ENCODE data around the gene TAS2R60. TPM values are rescaled to one million over a fixed set of nuclear protein-coding genes. Genes with fewer than 3 reads are reported as not detected.

The TAS2R60 gene
- total RNA-seq, 1 experiment from 2014 or later: not detected

GRCh38 chr7:143492799-143493739 is 49.8 kb downstream of the TAS2R60 start:
- Histone ChIP-seq H2AFZ (ENCODE audit: low read length) (no peak overlapping the region), H3K18ac (ENCODE audit: insufficient read length, low read depth, low read length) (no peak overlapping the region), H3K9ac (ENCODE audit: extremely low read depth, insufficient read length, low read length) (no peak overlapping the region), H2AK5ac (ENCODE audit: insufficient read length, low read length) (no peak overlapping the region), H3T11ph (ENCODE audit: low read length) (no peak overlapping the region), H4K5ac (ENCODE audit: insufficient read length, low read depth, low read length) (no peak overlapping the region), H3K23me2 (ENCODE audit: insufficient read length, low read depth, low read length, poor library complexity, severe bottlenecking) (no peaks in the 10 kb centered on the region), H2BK120ac (ENCODE audit: low read depth, low read length, poor library complexity, severe bottlenecking) (no peak overlapping the region), H2BK12ac (ENCODE audit: insufficient read length, low read depth, low read length) (no peak overlapping the region), H4K91ac (ENCODE audit: insufficient read length, low read depth, low read length) (no peak overlapping the region), H3K4ac (ENCODE audit: low read depth, low read length) (no peak overlapping the region), H3K9me3 (ENCODE audit: control insufficient read depth, low read depth, low read length) (no peaks in the 10 kb centered on the region), H3K27me3 (ENCODE audit: insufficient read depth, low read length) (no peaks in the 10 kb centered on the region), H3K27ac (ENCODE audit: insufficient read length, low read depth, low read length) (no peak overlapping the region), H3K4me1 (ENCODE audit: insufficient read depth, low read length) (no peaks in the 10 kb centered on the region; the same call in 1 of the 2 replicates), H3K56ac (ENCODE audit: insufficient read length, low read depth, low read length) (no peak overlapping the region), H2BK20ac (ENCODE audit: low read depth, low read length, poor library complexity, severe bottlenecking) (no peak overlapping the region), H3K14ac (ENCODE audit: insufficient read depth, low read length) (no peak overlapping the region), H3K23ac (ENCODE audit: insufficient read length, low read depth, low read length) (no peak overlapping the region), H4K20me1 (ENCODE audit: control insufficient read depth, insufficient read depth, insufficient read length) (no peaks in the 10 kb centered on the region), H2BK5ac (ENCODE audit: insufficient read length, low read length) (no peak overlapping the region), H4K8ac (replicated peaks; ENCODE audit: insufficient read length, low read depth, low read length) (no peak overlapping the region), H3K79me1 (ENCODE audit: insufficient read depth, low read depth, low read length, poor library complexity, severe bottlenecking) (no peaks in the 10 kb centered on the region), H3K4me2 (ENCODE audit: insufficient read depth, insufficient read length, low read length) (no peak overlapping the region), H2BK15ac (ENCODE audit: low read depth, low read length) (no peak overlapping the region), H3K79me2 (ENCODE audit: insufficient read depth, low read length) (no peaks in the 10 kb centered on the region)
- no peaks in the 10 kb centered on the region for H3K27me3 Mint-ChIP-seq (ENCODE audit: low read depth)
- H3K9me3 Mint-ChIP-seq: no peaks in the 10 kb centered on the region; a peak in 1 of 5 replicates
- no peak for DNase-seq
- H3K36me3 Mint-ChIP-seq (ENCODE audit: insufficient read depth in 1 of 3, low read depth in 3 of 3): no peaks in the 10 kb centered on the region
- no peak overlapping the region for H3K4me3 Mint-ChIP-seq
- TF ChIP-seq CTCF (conservative IDR thresholded peaks at IDR 0.05): no peak
- no peak overlapping the region; a peak in 1 of 7 replicates for H3K27ac Mint-ChIP-seq
- peaks cover 0 to 3% of the 10 kb centered on the region in 2 experiments; a peak in 1 of 4 replicates for H3K4me1 Mint-ChIP-seq
- WGBS (ENCODE audit: extremely low coverage, insufficient read length, low lambda C conversion rate): no CpG with 5 or more reads among the region's 6 CpGs
